GM21529 (cell line): ENCODE results near the gene DPYSL4.

ENCODE experiments used
- ATAC-seq: cut with Tn5 transposase; IDR thresholded peaks from one replicate; pipeline ENCODE4 v1.9.1; 2021; ENCODE audit not compliant: unreplicated experiment

Gene DPYSL4

DNA sequence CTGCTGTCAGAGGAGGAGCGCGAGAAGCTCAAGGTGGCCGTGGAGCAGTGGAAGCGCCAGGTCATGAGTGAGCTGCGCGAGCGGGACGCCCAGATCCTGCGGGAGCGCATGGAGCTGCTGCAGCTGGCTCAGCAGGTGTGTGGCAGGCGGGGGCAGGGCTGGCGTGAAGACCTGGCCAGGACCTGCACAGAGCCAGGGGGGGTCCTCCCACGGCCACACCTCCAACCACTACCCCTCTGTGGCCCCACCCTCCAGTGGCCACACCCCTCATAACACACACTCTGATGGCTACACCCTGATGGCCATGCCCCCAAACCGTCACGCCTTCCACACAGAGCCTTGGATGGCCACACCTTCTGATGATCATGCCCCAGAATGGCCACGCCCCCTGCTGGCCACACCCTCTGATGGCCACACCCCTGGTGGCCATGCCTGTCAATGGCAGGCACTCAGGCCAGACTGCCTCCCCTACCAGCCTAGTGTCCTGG lies 23.4 kb upstream of the DPYSL4 start:
- peak; percentile 77 for ATAC-seq

DNA sequence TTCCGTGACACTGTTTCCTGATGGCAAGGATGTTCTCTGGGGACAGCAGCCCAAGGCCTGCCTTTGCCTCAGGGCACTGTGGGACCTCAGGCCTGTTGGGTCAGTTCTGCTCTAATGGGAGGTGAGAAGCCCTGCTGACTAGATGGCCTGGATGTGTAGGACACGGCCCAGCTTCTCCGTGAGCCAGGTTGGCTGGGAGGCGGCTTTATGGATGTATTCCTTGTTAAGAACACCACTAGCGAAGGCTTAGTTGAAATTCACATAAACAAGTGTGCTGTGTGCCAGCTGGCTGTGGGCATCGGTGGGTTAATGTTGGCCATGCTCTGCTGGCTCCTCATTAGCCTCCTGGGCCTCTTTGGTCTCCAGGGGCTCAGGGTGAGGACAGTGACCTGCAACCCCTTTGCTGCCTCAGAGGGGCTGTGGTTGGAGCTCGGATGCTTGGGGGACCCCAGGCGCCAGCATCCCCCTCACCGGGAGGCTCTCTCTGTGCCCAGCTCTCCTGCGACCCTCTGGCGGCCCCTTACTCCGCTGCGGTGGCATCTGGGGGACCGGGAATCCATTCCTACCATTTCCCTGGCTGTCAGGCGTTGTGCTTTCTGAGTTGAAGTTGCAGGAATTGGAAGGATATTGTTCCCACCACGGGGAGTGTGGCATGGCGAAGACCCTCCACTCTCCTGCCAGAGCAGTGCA lies 22.8 kb upstream of the DPYSL4 start:
- no peak for ATAC-seq

DNA sequence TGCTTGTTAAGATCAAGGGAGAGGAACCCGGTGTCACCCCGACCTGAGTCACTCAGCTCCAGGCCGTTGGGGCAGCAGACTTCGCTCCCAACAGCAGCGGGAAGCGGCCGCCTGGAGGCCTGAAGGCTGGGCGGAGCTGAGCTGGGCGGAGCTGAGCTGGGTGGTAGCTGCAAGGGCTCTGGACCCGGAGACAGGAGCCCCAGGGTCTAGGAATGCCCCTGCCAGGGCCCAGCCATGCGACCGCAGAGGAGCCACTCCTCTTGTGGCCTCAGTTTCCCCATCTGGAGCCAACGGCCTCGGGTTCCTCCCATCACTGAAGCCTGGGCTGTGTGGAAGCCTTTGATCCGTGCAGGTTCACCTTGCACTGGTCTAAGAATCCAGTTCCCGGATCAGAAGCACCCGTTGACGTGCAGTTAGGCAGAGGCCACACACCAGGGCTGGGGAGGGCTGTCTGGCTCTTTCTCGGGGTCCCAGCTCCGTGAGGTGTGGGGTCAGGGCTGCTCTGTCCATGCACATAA lies 21.9 kb upstream of the DPYSL4 start:
- no peak for ATAC-seq

DNA sequence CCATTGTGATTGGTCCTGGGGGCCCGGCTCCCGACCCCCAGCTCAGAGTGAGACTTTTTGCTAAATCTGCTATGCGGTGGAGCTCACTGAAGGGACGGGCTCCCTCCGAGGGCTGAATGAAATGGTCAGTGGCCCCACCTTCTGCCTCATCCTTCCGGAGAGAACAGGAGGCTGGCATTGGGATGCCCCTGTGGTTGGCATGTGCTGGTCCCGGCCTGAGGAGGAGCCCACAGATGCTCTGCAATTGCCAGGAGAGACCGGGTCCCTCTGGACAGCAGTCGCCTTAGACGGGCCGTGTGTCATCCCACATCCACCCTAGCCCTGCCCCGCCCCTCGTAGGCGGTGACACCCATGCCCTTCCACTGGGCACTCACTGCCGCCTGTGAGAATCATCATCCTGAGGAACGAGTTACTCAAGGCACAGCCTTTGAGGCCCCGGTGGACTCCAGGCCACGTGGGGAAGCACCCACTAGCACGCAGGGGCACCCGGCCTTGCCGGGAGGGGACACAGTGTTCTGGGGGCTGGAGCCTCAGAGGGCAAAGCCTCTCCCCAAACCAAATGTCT lies 21.2 kb upstream of the DPYSL4 start:
- ATAC-seq = no peak

DNA sequence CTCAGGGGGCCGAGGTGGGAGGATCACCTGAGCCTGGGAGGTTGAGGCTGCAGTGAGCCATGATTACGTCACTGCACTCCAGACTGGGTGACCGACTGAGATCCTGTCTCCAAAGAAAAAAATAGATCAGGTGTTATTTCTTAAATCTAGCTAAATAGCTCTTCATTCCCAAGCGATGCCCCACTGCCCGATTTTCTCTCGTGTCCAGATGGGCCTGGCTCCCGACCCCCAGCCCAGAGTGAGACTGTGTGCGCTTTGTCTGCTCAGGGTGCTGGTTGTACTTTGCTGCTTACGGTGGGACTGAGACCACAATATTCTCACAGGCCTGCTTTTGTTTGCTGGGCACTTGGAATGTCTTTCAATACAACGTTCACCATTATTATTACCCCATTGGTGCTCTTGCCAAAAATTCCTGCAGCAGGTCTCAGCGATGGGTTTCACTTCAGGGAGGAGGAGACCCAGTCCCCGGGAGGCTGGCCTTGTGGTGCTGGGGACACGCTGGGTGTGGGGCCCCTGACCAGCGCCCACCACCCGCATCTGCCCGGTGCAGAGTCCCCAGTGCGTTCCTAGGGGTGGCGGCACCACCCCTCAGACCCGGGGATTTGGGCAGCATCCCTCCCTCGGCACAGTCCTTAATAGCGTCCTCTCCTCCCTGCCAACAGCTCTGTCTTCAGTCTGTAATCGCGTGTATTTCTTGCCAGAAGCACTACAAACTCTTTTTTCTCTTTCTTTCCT lies 20.4 kb upstream of the DPYSL4 start:
- ATAC-seq = no peak

DNA sequence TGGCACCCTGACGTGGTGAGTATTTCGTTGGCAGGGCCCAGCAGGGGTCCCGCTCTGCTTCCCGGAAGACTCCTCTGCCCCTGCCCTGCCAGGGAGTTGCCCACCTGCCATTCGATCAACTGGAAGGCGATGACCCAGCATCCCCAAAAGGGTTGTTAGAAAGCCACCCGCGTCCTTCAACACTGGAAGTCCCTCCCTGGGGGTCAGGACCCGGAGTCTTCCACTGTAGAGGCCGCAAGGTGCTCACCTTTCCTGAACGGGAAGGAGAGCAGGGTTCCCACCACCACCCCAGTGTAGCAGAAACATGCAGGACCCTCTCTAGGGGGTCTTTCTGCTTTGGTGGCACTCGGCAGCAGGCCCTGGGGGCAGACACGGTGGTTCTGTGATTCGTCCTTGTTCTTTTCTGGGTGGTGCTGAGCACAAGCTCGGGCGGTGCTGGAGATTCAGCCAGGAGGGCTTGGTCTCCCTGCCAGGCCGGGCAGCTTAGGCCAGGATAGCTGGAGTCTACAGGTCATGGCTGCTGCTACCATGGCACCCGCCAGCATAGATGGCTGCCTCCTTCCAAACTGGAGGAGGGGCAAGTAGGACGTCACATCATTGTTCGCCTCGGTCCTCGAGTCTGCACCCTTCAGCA lies 19.6 kb upstream of the DPYSL4 start:
- no peak for ATAC-seq

DNA sequence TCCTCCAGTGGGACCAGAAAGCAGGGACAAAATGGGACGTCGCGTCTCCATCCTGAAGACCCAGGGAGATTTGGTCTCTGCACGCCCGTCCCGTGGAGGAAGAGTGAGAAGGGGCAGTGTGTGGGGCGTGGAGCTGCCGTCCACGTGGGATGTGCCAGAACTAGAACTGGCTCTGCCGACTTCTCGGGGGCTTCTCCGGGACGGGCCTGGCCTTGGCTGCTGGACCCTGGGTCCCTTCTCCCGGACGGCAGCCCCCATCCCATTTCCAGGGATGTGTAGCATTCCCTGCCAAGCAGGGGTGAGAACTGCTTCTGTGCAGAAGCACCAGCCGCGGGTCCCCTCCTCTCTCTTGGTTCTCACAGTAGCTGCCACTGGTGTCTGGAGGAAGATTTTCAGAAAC lies 18.8 kb upstream of the DPYSL4 start:
- ATAC-seq = no peak

DNA sequence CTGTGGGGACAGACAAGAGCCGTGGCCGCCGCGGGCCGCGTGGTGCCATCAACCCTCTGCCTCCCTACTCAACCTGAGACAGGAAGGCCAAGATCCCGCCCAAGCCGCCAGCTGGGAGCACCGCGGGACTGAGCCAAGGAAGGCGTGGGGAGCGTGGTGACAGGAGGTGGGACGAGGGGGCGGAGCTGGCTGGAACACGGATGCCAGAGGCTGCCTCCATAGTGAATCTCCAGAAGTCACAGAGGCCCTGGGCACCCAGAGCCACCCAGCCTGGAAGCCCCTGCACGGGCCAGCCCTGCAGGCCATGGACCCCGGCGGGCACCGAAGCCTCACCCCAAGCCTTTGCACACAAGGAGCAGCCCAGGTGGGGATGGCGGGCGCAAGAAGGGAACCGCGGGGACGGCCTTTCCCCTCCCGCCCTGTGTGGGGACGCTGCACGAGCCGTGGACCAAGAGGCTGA lies 18.1 kb upstream of the DPYSL4 start:
- no peak for ATAC-seq

DNA sequence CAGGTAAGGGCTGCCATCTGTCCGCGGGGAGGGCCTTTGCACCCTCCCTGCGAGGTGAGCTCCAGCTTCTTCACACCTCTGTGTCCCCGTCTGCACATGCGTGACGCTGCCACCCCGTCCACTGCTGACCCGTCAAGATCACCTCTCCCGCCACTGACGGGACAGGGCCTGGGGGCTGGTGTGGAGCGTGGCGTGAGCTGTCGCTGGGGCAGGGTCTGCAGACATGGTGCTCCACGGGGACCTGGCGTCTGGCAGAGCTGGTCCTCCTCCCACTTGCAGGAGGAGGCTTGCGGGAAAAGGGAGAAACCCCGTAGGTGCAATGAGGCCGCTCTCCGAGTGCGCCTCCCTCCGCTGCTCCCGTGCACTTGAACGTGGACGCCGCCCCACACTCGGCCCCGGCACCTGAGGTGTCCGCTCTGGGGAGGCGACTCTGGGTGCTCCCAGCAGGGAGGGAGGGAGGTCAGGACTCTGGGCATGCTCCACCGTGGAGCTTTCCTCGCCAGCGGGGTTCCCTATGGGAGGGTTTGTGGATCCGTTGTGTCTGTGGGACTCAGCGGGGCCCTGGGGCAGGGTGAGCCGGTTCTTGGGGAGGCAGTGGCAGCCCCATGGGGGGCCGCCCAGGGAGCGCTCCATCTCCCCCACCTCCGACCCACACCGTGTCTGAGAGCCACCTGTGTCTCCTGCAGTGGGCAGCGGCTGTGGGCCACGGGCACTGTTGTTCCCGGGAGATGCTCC lies 17.6 kb upstream of the DPYSL4 start:
- no peak for ATAC-seq

DNA sequence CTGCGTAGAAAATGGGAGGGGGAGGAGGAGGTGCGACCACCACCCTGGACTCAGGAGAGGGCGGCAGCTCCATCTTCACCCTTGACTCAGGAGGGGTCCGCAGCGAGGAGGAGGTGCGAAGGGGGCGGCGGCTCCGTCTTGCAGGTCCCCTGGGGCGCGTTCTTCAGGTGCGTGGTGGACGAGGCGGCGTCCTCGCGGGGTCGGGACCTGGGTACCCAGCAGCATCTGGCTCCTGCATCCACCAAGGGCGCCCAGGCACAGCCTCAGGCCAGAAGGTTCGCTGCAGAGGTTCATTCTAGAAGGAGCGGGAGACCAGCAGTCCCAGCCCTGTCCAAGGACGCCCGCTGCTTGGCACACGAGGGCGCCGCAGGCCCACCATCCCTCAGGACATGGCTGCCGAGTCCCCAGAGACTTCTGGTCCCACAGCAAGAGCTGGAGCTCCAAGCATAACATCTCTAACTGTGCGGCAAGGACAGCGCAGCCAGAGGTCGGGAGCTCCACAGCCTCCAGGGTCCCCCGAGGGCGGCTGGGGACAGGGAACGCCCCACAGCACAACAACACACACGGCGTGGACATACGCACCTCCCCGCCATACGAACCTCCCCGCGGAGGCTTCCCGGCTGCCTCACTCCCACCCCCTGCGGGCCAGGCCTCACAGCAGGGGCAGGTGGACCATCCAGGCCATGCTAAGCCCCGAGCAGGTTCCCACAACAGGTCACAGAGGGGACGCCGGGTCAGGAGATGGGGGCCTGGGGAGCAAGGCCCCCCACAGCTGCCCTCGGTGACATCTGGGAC lies 16.8 kb upstream of the DPYSL4 start:
- no peak for ATAC-seq

DNA sequence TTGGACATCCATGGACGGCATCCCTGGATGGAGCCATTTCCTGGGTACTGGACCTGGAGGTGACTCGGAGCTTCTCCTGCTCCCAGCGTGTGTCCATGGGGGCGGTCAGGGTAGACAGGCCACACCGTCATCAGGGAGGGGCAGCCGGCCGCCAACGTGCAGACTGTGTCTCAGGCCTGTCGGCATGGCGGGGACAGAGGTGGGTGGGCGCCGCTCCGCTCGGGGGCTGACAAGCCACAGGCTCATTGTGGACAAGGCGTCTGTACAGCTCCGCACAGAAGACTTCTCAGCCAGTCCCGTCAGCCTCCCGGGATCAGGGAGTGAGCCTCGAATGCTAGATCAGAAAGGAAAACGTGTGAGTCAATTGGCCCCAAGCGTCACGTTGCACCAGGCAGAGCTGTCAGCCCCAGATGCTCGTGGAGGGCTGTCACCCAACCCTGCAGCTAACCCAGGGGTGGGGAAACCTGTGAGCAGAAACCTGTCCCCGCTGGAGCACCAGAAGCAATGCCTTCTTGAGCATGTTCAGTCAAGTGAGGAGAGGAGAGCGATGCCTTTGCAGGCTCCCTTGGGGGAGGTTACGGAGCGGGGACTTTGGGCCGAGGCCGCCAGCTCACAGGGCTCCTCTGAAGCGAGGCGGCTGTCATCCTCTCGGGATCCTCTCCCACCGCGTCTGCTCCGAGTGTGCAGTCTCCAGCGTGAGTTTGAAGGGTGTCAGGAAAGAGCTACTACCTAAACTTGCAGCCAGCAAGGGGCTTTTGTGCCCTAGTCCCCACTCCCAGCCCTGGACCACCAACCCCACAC lies 16.0 kb upstream of the DPYSL4 start:
- no peak for ATAC-seq

DNA sequence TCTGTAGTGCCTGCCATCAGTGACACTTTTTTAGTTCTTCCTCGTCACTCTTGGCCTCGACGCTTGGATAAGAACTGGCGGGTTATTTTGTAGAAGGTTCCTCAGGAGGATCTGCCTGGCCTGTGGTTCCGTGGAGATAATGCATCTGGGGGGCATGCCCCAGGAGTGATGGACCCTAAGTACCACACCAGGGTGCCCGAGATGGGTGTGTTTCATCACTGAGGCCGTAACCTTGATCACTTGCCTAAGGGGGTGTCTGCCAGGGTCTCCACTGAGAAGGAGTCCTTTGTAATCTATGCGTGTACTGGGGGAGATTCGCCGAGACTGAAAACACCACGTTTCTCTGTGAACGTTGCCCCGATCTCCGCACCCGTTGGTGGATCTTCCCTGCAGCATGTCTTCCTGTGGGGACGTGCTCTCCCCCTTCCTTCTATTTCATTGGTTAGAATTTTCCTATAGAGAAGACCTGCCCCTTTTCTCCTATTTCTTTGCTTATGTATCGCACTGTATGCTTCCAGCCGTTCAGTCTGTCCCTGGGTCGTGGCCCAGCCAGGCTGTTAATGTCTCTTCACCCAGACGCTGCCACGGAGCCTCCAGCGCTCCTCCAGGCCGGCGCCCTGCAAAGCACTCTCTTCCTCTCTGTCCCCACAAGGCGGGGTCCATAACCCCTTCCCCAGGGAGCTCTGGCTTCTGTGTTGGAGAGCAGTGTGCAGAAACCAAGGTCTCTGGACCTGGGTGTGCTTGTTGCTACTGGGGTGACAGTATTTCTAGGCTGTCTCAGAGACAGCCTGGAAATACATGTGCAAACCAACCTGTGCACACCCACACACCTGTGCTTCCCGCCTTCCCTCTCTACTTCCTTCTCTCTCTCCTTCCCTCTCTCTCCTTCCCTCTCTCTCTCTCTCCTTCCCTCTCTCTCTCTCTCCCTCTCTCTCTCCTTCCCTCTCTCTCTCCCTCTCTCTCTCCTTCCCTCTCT lies 14.4 kb upstream of the DPYSL4 start:
- no peak for ATAC-seq

DNA sequence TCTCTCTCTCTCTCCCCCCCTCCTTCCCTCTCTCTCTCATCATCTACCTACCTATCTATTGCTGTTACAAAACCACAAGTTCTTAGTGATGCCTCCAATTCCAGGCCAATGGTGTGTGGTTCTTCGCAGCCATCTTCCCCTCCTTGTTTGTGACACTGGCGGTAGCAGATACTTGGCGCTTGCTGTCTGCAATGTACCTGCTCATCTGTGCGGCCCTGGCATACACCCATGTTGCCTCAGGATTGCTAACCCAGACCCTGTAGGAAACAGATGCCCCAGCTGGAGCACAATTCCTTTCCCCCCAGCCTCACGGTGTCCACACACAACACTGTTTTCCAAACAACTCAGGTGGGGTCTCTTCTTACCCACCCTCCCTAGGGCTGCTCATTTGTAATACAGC lies 13.6 kb upstream of the DPYSL4 start:
- no peak for ATAC-seq

DNA sequence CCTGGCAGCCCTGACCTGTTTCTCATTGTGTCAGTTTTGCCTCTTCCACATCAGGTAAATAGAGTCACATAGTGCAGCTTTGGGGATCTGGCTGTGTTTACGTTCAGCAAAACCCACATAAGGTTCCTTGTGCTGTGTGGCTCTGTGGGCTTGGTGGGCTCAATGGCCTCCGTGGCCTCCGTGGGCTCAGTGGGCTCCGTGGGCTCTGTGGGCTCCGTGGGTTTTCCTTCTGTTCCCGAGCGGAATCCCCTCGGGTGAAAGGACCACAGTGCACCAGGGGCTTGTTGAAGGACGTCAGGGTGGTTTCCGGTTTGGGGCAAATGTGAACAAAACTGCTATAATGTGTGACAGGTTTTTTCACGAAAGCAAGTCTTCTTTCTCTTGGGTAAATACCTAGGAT lies 12.5 kb upstream of the DPYSL4 start:
- no peak for ATAC-seq

DNA sequence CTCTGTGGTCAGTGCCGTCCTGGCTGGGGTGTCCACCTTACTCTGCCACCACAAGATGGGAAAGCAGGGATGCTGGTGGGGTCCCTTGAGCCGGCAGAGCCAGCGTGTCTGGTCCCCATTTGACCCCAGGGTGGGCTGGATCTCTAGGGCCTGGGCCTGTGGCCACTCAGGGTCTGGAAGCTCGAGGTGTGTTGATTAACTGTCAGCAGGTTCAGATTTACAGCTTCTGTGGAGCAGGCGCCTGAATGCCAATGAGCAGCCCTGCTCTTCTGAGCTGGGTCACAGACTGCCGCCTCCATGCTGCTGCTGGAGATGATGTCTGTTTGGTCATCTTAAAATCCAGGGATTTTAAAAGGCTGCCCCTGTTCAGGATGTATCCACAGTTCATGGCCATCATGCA lies 11.3 kb upstream of the DPYSL4 start:
- no peak for ATAC-seq

DNA sequence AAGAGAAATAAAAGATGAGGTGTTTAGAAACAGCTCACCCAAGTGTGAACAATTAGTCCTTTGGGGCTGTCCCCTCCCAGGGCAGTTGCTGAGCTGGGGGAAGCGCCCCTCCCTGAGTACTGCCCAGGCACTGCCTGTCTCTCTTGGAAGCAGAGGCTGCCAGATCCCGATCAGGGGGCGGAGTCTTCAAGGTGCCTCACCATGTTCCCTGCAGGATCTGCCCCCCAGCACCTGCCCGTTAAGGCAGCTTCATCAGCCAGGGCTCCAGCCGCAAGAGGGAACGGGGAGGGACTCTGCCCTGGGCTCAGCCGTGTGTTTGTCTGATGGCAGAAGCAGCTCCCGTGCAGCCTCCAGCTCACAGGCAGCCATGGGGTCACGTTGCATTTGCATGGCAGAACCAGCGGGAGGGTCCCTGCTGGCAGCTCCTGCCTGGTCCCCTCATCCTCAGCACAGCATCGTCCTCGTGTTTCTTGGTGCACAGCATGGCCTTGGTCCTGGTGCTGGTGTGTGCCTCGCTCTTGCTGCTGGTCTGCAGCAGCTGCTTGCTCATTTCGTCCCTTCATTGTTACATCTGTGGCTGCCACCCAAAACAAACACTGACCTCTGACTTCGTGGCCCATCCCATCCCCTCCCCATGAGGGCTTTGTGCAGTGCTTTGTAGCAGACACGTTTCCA lies 10.7 kb upstream of the DPYSL4 start:
- ATAC-seq = no peak
